ENCODE measurements around the gene DOP1A.

GRCh38 chr6:83192456-83192855, 125.0 kb downstream of the DOP1A start:
- TF ChIP-seq EP300 (IDR thresholded peaks at IDR 0.05) (no peak), CTCF (IDR thresholded peaks at IDR 0.05) (no peak), POLR2A (IDR thresholded peaks at IDR 0.05) (no peak)
